GM12801 (cell line): ENCODE data around the gene BASP1.

Source experiments
- CTCF ChIP-seq: IDR thresholded peaks from one replicate; pipeline ENCODE4 v1.5.1; 2011; ENCODE audit warnings: control low read depth; ENCODE audit not compliant: insufficient read length; ENCODE audit errors: extremely low read depth

Gene BASP1

DNA sequence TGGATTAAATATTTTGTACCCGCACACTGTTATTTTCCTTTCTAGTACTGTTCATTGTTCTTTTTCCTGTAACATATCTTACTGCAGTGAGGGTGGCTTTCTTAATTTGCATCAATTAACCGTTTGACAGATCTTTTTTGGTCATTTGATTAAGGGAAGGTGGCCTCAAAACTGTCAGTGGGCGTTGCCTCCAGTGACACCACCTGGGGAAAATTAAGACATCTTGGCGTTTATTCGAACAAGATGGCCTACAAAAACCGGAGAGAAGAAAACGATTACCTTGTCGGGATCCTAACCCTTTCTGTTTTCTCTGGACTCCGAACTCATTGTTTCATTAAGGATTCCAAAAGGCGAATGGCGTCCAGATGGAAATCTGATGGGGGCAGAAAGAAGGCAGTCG, 2.0 kb downstream of the BASP1 start:
- no peak for TF ChIP-seq CTCF

DNA sequence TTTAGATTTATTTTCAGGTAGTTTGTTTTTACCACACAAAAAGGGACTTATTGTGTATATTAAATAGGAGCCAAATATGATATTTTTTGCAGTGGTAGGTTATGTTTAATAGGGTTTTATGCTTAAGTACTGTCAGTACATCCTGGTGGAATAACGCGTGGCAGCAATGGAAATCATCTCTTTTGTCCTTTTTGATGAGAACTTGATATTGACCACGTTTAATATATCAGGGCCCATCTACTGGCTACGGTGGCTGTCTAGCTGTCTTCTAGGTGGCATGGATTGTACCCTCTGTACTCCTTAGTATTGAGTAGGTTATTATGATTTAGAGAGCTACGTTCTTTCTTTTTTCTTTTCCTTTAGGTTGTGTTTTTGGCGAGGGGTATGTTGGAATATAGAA, 2.6 kb downstream of the BASP1 start:
- TF ChIP-seq CTCF: no peak

DNA sequence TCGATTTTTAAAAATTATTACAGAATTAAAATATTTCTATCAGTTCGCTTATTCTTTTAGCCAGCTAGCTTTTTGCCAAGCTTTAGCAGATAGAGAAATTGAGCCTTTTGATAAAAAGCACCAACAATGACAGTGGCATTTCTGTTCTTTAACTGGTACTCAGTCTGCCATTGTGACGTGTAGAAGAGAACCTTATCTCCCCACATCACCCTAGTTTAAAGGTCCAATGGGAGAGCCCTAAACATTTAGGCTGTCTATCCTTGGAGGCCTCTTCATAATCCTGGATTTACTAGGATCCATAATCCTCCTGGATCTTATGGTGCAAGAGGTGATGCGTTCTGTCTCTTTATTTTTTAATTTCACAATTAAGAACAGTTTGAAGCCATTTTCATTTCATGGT, 3.0 kb downstream of the BASP1 start:
- no peak for TF ChIP-seq CTCF

DNA sequence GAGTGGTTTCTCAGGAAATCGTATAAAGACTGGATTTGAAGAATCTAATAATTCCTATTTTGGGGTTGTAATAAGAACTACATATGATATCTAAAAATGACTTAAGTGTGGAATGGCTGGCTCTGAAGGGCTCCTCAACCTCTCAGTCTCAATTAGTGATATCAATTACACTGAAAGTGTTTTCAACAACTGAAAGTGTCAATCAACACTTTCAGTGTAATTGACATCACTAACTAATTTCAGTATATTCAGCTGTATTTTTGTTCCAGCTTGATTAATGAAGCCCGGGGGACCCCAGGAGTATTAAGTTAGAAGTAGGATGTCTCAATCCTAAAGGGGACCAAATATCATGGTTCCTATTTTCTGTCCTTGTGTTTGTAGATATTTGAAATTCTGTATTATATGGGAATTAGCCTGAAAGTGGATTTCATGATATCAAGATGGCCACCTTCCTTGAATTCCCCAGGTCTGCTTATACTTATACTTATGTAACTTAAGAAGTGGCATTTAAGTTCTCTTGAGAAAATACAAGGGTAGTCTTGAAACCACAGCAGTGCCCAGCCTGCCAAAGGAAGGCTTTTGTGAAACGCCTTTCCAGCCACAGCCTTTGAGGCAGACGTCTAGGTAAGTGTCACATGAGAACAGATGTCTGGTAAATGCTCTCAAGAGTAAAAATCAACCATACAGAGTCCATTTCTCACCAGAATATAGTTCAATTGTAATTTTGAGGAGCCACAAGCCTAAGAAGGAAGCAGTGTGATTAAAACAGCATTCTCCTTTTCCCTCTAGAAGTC, 4.6 kb downstream of the BASP1 start:
- no peak for TF ChIP-seq CTCF

DNA sequence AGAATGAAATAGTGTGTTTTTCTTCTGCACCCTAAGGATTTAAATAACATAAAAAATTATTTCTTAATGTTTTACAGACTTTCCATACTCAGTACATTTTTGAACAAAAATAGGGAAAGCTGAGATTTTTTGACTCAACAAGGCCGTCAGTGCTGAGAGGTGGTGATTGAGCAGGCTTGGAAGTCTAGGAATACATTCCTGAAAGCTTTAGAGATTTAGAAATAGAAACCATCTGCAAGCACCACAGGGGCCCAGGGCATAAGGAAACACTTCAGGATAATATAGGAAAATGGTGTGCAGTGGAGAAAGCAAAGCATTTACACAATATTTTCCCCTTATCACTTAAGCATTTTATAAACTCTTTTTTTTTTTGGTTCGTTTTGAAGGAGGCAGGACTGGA, 5.2 kb downstream of the BASP1 start:
- TF ChIP-seq CTCF: no peak

DNA sequence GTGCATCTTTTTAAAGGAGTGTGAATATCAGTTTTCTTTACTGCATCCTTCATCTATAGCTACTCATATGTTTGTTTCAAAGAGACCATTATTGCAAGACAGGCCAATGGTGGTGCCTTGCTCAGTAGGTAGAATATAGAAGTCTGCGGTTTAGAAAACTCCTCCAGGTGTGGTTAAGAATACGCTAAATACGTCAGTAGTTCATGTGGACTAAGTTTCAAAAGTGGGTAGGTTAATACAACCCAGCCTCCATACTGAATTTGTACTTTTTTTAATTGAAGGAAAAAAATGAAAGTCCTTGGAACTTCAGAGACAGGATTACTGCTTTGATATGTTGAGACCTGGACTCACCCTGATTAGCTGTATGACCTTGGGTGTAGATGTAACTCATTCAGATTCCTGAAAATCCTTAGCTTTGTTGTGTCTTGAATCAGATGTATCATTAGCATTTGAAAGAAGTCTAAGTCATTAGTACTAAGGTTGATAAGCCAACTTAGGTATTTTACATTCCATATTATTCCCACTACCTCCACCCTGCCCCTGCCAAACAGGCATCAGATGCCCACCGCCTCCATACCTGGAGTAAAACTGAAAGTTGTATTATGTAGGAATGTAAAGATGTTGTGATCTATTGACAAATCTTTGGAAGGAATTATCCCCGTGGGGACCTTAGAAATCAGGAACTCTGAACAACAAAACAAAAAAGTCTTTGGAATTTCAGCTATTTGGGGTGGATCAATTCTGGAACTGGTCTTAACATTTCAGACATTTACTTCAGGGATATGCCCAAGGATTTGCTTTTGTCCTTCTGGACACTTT, 6.1 kb downstream of the BASP1 start:
- TF ChIP-seq CTCF: no peak

DNA sequence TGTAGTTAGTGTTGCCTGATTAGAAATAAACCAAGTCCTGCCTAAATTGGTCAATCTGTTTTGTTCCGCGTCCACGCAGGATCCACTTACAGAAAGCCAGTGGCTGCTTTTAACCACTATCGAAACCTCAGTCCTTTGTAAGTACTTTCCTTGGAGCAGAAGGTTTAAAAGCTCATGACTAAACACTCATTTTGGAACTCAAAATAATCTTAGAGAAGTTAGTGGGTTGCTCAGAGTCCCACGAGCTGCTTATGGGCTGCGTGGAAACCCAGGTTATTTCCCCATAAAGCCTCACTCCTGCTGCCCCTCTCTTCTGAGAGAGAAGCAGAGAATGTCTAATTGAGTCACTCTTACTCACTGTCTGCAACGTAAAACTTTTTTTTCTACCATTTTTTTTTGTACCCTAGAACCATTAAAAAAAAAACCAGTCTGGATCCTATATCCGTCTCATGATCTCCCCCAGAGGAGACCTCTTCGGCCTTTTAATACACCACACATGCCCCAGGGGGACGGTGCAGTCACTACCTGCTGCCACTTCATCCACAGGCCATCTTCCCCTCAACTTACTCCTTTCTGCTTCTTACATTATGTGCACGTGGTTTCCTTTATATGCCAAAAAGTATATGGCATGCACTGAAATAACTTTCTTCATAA, 7.6 kb downstream of the BASP1 start:
- TF ChIP-seq CTCF: no peak
